Suppressor macrophage treated with lipopolysaccharide for 1 hour (primary cell): ENCODE data around the gene DEPDC5.
"Not testable (repeated sequence)": the region's sequence is repeated elsewhere in the genome, so short reads cannot be mapped to it uniquely, and the experiment has no call there.

Source experiments
- DNase-seq, 3 donors: peaks; one replicate each; pipeline ENCODE4 v3.0.0-alpha.2; 2020 to 2022

The DEPDC5 gene

GRCh38 chr22:31815383-31815814, 61.6 kb downstream of the DEPDC5 start:
- not testable (repeated sequence) for DNase-seq

DNA sequence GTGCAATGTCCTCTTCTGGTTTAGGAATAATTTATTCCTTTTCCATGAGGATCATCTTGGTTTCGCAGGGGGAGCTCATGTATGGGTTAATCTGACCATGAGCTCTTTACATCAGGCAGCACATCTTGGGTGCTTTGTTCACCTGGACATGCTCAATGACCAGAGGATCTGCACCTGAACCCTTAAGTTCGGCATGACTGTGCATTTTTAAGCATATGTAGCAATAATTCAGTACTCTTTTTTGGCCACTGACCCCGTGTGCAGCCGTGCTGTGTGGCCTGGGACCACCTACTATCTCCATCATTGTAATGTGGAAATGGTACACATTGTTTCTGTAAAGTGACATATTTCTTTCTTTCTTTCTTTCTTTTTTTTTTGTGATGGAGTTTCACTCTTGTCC, 62.9 kb downstream of the DEPDC5 start:
- DNase-seq: no peak

DNA sequence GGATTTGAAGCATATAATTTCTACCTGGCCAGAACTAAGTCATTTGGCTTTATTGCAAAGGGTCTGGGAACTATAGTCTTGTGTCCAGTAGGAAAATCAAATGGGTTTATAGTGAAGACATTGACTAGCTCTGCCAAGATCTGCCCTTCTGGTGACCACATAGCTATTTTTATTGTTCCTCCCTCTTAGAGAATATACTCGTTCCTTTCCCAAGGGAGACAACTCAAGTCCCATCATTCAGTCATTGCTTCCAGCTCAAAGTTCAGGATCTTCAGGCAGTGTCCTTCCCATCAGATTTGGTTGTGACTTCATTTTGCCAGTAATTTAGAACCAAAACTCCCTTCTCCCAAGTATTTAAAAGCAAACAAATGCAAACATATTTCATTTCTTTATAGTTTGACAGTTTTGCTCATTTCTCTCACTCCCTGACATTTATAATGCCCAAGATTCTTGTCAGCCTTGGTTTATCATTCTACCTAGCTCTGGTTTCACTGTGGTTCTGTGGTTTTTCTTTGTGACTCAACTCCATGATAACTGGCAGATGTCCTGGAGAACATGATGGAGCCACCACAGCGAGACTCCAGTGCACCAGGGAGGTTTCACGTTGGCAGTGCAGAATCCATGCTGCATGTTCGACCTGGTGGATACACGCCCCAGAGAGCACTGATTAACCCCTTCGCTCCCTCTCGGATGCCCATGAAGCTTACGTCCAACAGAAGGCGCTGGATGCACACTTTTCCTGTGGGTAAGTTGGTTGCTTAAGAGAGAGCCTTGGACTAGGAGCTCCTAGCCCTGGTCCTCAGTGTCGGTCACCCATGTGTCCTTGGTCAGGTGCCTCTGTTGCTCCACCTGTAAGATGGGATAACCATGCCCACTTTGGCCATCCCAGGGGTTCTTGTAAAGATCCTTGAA, 64.9 kb downstream of the DEPDC5 start:
- DNase-seq: no peak

- no peak for DNase-seq
These were observed 66.8 kb downstream of the DEPDC5 start for GRCh38 chr22:31820655-31821054.

DNA sequence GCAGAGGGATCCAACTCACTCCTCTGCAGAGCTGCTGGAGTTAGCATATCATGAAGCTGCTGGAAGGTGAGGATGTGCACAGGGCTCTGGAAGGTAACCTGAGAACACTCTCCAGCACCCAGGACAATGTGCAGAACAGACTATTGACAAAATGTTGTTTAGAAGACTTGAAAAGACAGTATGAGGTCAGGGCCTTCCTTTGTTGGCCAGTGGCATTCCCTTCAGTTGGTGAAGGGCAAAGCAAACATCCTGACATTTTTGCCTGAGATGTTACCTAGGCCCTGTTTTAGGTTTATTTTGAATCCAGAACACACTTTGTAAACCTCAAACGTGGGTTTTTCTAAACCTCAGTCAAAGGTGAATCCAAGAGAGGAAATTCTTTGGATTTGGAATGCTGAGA, 67.8 kb downstream of the DEPDC5 start:
- no peak for DNase-seq

- DNase-seq: no peak
These were observed 68.7 kb downstream of the DEPDC5 start for GRCh38 chr22:31822523-31822922.

DNA sequence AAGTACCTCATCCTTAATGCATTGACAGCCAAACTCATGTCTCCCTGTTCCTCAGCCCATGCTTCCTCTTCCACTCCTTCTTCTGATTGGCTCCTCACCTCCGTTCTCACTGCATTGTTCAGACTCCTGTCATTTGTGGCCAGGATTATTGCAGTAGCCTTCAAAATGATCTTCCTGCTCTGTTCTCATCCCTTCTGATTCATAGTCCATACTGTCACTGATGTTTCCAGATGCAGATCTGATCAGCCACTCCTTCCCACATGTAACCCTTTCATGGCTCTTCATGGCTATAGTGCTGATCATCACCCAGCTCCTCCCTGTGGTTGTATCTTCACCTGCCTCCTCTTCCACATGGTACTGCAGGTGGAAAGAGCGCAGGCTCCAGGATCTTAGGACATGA, 71.7 kb downstream of the DEPDC5 start:
- no peak for DNase-seq

DNA sequence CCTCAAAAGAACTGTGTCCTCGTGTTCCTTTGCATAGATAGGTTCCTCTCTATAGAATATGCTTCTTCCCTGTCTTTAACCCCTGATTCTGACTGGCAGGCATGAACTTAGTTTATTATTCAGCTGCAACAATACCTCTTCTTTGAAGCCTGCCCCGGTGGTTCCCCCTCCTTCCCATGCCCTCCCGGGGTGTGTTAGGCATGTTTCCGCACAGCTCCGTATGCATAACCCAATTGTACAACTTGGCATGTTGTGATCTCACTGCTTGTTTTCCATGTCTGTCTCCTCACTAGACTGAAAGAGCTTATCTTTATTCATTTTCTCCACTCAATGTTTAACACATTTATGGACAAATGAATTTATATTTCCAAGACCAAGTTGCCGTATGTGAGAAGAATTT, 72.6 kb downstream of the DEPDC5 start:
- DNase-seq: no peak

GRCh38 chr22:31828739-31829138, 74.9 kb downstream of the DEPDC5 start:
- peak; percentile 28 to 38 (median 31) for DNase-seq

DNA sequence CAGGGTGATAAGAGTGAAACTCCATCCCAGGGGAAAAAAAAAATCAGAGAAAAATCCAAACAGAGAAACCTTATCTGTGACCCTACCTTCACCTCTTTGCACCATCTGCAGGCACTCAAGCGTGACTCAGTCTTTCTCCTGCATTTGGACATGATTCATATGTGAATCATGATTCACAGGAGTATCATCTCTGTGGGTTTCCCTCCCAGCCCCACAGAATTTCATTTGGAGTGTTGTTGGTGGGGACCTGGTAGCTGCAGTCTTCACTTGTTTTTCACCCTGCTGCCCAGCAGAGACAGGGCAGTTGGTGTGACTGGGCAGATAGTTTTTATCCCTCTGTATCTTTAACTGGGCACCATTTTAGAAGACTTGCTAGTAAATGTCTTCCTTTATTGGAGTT, 75.7 kb downstream of the DEPDC5 start:
- peak; percentile 44 to 65 (median 59) for DNase-seq

- DNase-seq: no peak
These were observed 76.9 kb downstream of the DEPDC5 start for GRCh38 chr22:31830721-31831070.

DNA sequence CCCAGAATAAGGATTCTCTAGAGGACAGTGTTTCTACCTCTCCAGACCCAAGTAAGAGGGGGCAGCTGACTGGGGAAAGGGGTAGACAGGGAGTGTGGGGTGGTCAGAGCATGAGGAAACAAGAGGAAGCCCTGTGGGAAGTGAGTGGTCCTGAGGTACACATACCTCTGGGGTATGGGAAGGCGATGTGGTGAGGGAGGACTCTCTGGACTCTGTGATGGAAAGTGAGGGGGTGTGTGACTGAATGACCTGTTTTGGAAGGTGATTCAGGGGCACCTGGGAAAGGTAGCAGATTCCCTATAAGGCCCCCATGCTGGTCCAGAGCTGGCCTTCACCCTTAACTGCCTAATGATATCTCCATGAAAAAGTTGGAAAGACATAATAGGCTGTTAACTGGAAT, 80.1 kb downstream of the DEPDC5 start:
- no peak for DNase-seq

GRCh38 chr22:31836010-31836409, 82.2 kb downstream of the DEPDC5 start:
- DNase-seq: no peak

DNA sequence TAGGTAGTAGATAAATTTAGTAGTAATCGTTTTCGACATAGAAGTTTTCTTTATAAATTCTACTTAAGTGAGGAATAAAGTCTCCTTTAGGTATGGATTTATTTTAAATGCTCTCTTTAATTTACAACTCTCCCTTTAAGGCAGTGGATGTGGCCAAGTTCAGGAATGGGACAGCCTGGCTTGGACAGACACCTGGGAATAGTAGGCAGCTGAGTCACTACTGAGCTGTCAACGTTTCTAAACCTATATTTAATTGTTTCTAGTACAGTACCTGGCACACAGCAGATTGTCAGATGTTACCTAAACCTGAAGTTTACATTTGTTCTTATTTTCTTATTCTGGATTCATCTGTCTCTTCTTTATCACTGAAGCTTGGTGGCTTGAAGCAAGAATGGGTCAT, 85.1 kb downstream of the DEPDC5 start:
- DNase-seq: no peak

- DNase-seq: no peak
These were observed 86.2 kb downstream of the DEPDC5 start for GRCh38 chr22:31839986-31840385.

DNA sequence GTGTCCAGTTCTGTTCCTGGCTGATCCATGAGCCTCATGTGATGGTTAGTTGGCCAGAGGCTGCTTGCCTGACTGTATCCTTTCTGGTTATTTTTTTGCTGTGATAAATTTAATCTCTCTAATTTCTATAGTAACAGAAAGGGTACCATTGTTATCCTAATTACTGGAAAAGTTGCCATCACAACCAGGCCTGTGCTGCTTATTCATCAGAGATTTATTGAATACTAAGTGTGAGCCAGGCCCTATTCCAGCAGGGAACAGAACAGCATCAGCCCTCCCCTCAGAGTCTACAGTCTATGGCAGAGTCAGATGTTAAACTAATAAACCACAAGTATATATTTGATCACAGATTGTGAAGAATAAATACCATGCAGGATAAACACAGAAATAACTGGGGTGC, 86.8 kb downstream of the DEPDC5 start:
- DNase-seq: no peak

DNA sequence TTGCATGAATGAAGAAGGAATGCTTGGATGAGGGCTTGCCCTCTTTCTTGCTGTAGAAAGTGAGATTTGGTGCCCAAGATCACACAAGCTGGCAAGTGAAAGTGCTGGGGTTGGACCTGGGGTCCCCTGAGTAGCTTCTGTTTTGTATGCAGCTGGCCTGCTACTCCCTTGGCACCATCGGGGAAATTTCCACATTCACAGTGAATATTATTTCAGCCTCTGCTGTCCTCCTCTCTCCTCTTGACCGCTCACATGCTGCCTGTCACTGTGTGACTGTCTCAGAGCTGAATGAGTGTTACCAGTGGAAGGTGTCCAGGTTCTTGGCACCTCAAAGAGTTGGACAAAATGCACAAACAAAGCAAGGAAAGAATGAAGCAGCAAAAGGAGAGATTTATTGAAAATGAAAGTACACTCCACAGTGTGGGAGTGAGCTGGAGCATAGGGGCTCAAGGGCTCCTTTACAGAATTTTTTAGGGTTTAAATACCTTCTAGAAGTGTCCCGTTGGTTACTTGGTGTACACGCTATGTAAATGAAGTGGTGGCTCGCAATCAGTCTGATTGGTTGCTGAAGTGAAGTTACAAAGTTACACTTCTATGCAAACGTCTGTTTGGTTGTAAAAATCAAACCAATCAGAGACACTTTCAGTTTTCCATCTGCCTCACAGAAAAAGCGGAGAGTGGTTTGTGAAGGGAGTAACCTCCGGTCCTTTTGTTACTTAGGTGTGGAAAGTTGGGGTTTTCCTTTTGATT, 87.4 kb downstream of the DEPDC5 start:
- DNase-seq: no peak

DNA sequence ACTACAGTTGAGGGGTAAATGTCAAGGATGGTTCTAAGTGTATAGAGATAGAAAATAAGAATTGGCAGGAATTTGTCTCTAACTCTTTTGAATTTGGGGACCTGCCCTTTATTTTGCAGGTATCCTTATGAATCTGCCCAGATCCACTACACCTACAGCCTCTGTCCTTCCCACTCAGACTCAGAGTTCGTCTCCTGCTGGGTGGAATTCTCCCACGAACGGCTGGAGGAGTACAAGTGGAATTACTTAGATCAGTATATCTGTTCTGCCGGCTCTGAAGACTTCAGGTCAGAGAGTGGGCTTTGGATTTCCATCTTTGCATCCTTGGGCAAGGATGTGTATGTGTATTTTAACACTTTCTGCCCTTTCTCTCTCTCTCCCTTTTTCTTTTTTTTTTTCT, 89.7 kb downstream of the DEPDC5 start:
- no peak for DNase-seq

DNA sequence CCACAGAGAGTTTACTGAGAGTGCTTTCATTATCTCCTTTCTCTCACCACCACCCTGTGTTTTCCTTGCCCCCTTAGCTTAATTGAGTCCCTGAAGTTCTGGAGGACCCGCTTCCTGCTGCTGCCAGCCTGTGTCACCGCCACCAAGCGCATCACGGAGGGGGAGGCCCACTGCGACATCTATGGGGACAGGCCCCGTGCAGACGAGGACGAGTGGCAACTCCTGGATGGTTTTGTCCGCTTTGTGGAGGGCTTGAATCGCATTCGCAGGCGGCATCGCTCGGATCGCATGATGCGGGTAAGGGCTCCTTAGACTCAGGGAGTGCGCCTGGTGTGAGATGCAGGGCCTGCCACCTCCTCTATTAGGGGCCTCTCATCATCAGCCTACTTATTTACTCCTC, 91.1 kb downstream of the DEPDC5 start:
- no peak for DNase-seq

DNA sequence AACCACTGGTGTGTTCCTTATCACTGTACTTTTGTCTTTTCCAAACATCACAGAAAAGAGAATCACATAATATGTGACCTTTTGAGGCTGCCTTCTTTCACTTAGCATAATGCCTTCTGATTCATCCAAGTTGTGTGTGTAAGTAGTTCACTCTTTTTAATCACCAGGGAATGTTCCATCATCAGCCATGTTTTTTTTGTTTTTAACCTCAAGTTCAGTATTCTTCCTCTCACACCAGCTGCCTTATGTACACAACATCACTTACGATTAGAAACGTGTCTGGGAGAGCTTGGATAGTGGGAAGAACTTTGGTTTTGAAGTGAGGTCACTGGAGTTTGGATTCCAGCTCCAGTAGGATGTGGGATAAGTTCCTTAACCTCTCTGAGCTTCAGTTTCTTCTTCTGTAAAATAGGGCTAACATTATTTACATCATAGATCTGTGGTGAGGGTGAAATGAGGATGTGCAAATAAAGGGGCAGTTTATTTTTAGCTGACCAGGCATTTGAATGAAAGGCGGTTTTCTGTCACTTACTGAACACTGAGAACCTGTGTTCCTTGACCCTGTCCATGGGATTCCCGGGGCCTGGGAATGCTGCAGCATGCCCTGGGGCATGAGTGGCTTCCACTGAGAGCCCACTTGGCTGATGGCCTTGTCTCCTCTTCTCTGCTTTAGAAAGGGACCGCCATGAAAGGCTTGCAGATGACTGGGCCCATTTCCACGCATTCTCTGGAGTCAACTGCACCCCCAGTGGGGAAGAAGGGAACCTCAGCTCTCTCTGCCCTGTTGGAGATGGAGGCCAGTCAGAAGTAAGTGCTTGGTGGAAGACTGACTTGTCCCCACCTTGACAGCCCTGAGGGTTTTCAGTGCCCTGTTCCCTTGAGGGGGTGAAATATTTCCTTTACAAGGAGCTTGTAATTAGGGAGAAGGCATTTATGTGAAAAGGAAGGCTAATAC, 92.6 kb downstream of the DEPDC5 start:
- peak; percentile 17 to 29 (median 27) for DNase-seq

- DNase-seq: no peak
These were observed 94.6 kb downstream of the DEPDC5 start for GRCh38 chr22:31848411-31848810.

DNA sequence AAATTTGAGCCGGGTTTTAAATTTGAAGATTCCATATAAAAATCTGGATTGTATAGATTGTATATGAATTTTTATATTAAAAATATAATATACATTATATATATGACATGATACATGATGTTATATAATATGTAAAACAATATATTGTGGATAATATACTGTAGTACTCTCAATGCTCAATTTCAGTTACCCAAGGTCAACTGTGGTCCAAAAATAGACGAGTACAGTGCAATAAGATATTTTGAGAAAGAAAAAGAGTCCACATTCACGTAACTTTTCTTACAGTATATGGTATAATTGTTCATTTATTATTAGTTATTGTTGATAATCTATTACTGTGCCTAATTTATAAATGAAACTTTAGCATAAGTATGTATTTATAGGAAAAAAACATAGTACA, 96.3 kb downstream of the DEPDC5 start:
- DNase-seq: no peak
